Left lung (tissue), 10 donors: ENCODE measurements around the gene CHRDL2. TPM values are rescaled to one million over a fixed set of nuclear protein-coding genes. Genes with fewer than 3 reads are reported as not detected.
A peak's percentile ranks its signal among the peaks of the same experiment; 100 is the strongest.

Source experiments
- ATAC-seq: fragments of 200-7000 bp; cut with Tn5 transposase; one replicate; pipeline ENCODE4 v1.9.1; 2020; ENCODE audit warnings: moderate library complexity
- DNase-seq, 4 donors: peaks; one replicate each; pipeline ENCODE4 v3.0.0-alpha.2; 2013 to 2020
- H3K27ac ChIP-seq, 2 donors: fragments of 200-600 bp; sonication (generic) in 1 of 2; one replicate each; pipeline versions ENCODE4 v1.5.0 to v1.8.0; 2020 to 2021
- H3K27me3 ChIP-seq, 2 donors: fragments of 200-600 bp; sonication (generic) in 1 of 2; one replicate each; pipeline versions ENCODE4 v1.5.0 to v1.8.0; 2020 to 2021
- H3K36me3 ChIP-seq, 2 donors: fragments of 200-600 bp; sonication (generic) in 1 of 2; one replicate each; pipeline versions ENCODE4 v1.5.0 to v1.8.0; 2020 to 2021
- H3K4me1 ChIP-seq, 2 donors: fragments of 200-600 bp; one replicate each; pipeline ENCODE4 v1.8.0; 2021
- H3K4me3 ChIP-seq, 2 donors: fragments of 200-600 bp; sonication (generic) in 1 of 2; one replicate each; pipeline versions ENCODE4 v1.5.0 to v1.8.0; 2020 to 2021; ENCODE audit warnings: mild to moderate bottlenecking in 1 of 2
- H3K9me3 ChIP-seq, 2 donors: fragments of 200-600 bp; sonication (generic) in 1 of 2; one replicate each; pipeline versions ENCODE4 v1.5.0 to v1.8.0; 2020 to 2021
- CTCF ChIP-seq, 2 donors: fragments of 200-600 bp; sonication (generic) in 1 of 2; IDR thresholded peaks; one replicate each; pipeline versions ENCODE4 v1.5.0 to v1.8.0; 2021; ENCODE audit warnings: antibody characterized with exemption in 2 of 2
- intact Hi-C, 2 donors: fragments of 100-400 bp; cut with DNase I; formaldehyde crosslinking; loops; one replicate each; pipeline versions ENCODE4 v1.11.2 to v1.14.2; 2022
- polyA plus RNA-seq, 6 donors: library from polyadenylated mRNA; unstranded; fragments of 120-200 nt; gene quantifications; one replicate each; pipeline ENCODE4 v1.2.1, GENCODE V29; 2013; ENCODE audit not compliant: insufficient read length in 6 of 6
- total RNA-seq, 2 donors: library from RNA; stranded (reverse); fragmentation: NEBNext Ultra II Directional; extraction: Animal tissue kit (Norgen Biotek cat#: 25700); gene quantifications; one replicate each; pipeline ENCODE4 v1.2.1, GENCODE V29; 2021
- donor health status: DM: no; HTN: yes; CAD: no.
- donor health status: DM: no; HTN: no; CAD: no.

The CHRDL2 gene
- total and polyA plus RNA-seq, 8 donors: 0.48 to 5.2 (median 0.69) TPM

- DNase-seq: no peak
- Histone ChIP-seq H3K27me3 (no peaks in the 10 kb centered on the region), H3K27ac (no peak overlapping the region), H3K4me3 (no peak overlapping the region), H3K36me3 (no peaks in the 10 kb centered on the region), H3K9me3 (no peaks in the 10 kb centered on the region), H3K4me1 (peaks cover 5 to 14% of the 10 kb centered on the region in 2 donors)
- TF ChIP-seq CTCF (IDR thresholded peaks at IDR 0.05): no peak
- intact Hi-C loops: no loop called here
- no peak for ATAC-seq
Observed at GRCh38 chr11:74743640-74744039, 12.4 kb upstream of the CHRDL2 start.

GRCh38 chr11:74742070-74742469 lies 10.8 kb upstream of the CHRDL2 start:
- no peak for TF ChIP-seq CTCF (IDR thresholded peaks at IDR 0.05)
- peaks cover 0 to 4% of the 10 kb centered on the region in 2 donors for H3K4me1 ChIP-seq
- intact Hi-C loops: no loop called here
- ATAC-seq: no peak
- no peak overlapping the region for H3K27ac ChIP-seq
- no peaks in the 10 kb centered on the region for H3K27me3 ChIP-seq
- H3K9me3 ChIP-seq: no peaks in the 10 kb centered on the region
- no peaks in the 10 kb centered on the region for H3K36me3 ChIP-seq
- no peak overlapping the region for H3K4me3 ChIP-seq
- DNase-seq: no peak

- Histone ChIP-seq H3K4me3 (no peak overlapping the region), H3K27ac (no peak overlapping the region), H3K27me3 (peaks cover 0 to 5% of the 10 kb centered on the region in 2 donors), H3K36me3 (no peaks in the 10 kb centered on the region), H3K9me3 (no peaks in the 10 kb centered on the region), H3K4me1 (peaks cover 0 to 4% of the 10 kb centered on the region in 2 donors)
- intact Hi-C loops: no loop called here
- DNase-seq: peak in 1 of 4 donors; percentile 75
- TF ChIP-seq CTCF (IDR thresholded peaks at IDR 0.05): peak; percentile 92 to 98
- ATAC-seq: peak; percentile 95
Observed at GRCh38 chr11:74739546-74740270, 8.5 kb upstream of the CHRDL2 start.

- Histone ChIP-seq H3K27me3 (peaks cover 18 to 41% of the 10 kb centered on the region in 2 donors), H3K4me1 (peaks cover 7 to 9% of the 10 kb centered on the region in 2 donors), H3K27ac (no peak overlapping the region), H3K36me3 (no peaks in the 10 kb centered on the region), H3K9me3 (no peaks in the 10 kb centered on the region), H3K4me3 (no peak overlapping the region)
- TF ChIP-seq CTCF (IDR thresholded peaks at IDR 0.05): no peak
- intact Hi-C loops: no loop called here
- DNase-seq (no peak), ATAC-seq (no peak)
Observed at GRCh38 chr11:74736031-74736430, 4.8 kb upstream of the CHRDL2 start.

- no peaks in the 10 kb centered on the region for H3K9me3 ChIP-seq
- DNase-seq (no peak), ATAC-seq (no peak)
- H3K36me3 ChIP-seq: no peaks in the 10 kb centered on the region
- no peak overlapping the region for H3K4me3 ChIP-seq
- intact Hi-C loops: no loop called here
- H3K27me3 ChIP-seq: peaks cover 24 to 47% of the 10 kb centered on the region in 2 donors
- H3K27ac ChIP-seq: no peak overlapping the region
- H3K4me1 ChIP-seq: peaks cover 7 to 13% of the 10 kb centered on the region in 2 donors
- no peak for TF ChIP-seq CTCF (IDR thresholded peaks at IDR 0.05)
Observed at GRCh38 chr11:74735365-74735928, 4.2 kb upstream of the CHRDL2 start.
